SH-SY5Y (cell line): Measurements from ENCODE around the gene TAF11L12.
"Not testable (repeated sequence)": the region's sequence is repeated elsewhere in the genome, so short reads cannot be mapped to it uniquely, and the experiment has no call there.

Experiments used
- GATA2 ChIP-seq: IDR thresholded peaks from 2 replicates; pipeline ENCODE4 v1.6.1; 2011; ENCODE audit warnings: mild to moderate bottlenecking, low read depth, low read length
- GATA3 ChIP-seq: IDR thresholded peaks from 2 replicates; pipeline ENCODE4 v1.6.1; 2011; ENCODE audit warnings: low read depth, mild to moderate bottlenecking, low read length, moderate library complexity

Gene TAF11L12

GRCh38 chr5:17610092-17610491 lies at the start of gene TAF11L12:
Gene TAF11L12 (plus strand): TSS chr5:17610392.
- TF ChIP-seq GATA2, GATA3: not testable (repeated sequence)

DNA sequence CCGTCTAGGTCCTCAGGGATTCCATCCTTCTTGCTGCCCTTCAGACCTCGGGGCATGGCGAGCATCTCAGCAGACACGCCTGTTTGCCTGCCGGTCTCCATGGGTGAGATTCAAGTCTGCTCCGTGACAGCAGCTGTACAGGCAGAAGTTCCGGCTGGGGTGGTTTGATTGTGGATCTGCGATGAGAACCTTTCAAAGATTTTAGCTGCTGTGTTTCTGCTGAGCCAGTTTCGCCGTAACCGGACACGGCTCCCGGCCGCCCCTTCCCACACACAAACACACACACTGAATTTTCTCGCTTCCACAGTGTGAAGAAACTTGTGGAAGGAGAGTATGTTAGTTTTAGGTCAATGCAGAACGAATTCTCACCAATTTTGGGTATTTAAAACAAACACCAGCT lies 24.5 kb upstream of the TAF11L12 start, which contains the start of gene TAF11L7:
Gene TAF11L7, minus strand, starts transcription at position 101 of the 400 bp plus-strand sequence.
- not testable (repeated sequence) for TF ChIP-seq GATA3, GATA2

- not testable (repeated sequence) for TF ChIP-seq GATA3, GATA2
Measured at GRCh38 chr5:17590860-17591259, 19.3 kb upstream of the TAF11L12 start, which contains the start of gene TAF11L8. Gene TAF11L8 (minus strand): TSS chr5:17590960.

DNA sequence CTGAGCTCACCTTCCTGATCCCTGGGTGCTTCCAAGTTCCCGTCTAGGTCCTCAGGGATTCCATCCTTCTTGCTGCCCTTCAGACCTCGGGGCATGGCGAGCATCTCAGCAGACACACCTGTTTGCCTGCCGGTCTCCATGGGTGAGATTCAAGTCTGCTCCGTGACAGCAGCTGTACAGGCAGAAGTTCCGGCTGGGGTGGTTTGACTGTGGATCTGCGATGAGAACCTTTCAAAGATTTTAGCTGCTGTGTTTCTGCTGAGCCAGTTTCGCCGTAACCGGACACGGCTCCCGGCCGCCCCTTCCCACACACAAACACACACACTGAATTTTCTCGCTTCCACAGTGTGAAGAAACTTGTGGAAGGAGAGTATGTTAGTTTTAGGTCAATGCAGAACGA lies 15.9 kb upstream of the TAF11L12 start, which contains the start of gene TAF11L9:
Gene TAF11L9, minus strand, starts transcription at position 140 of the 400 bp plus-strand sequence.
- TF ChIP-seq GATA3, GATA2: not testable (repeated sequence)

GRCh38 chr5:17597728-17598127 lies 12.5 kb upstream of the TAF11L12 start, which contains the start of gene TAF11L10:
Gene TAF11L10 (minus strand): TSS chr5:17597828.
- not testable (repeated sequence) for TF ChIP-seq GATA3, GATA2

DNA sequence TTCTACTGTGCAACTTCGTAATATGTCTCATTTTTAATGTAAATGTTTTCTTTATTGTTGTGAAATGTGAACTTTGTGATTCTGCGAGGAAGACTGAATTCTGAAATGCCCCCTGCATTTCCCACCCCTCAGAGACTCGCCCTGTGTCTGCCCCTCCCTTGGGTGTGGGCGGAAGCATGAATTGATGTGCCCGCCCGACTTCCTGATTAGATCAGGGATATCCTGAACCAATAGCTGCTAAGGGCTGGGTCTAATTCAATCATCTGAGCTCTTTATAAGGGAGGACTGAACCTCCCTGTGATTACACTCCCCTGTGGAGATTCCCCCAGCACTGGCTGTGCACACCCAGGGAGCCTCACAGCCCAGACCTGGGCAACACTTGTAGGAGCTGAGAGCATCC lies 6.3 kb upstream of the TAF11L12 start, which contains the start of gene TAF11L11:
Gene TAF11L11, plus strand, starts transcription at position 304 of the 400 bp plus-strand sequence.
- TF ChIP-seq GATA2, GATA3: not testable (repeated sequence)

- TF ChIP-seq GATA3 (no peak), GATA2 (no peak)
Measured at GRCh38 chr5:17604951-17605350, 5.2 kb upstream of the TAF11L12 start.

- no peak for TF ChIP-seq GATA3
- no peak for TF ChIP-seq GATA2
Measured at GRCh38 chr5:17614872-17615605, 4.8 kb downstream of the TAF11L12 start.

GRCh38 chr5:17619354-17619753 lies 9.2 kb downstream of the TAF11L12 start:
- TF ChIP-seq GATA2 (no peak), GATA3 (no peak)

GRCh38 chr5:17620627-17621026 lies 10.4 kb downstream of the TAF11L12 start:
- TF ChIP-seq GATA3 (no peak), GATA2 (no peak)

- TF ChIP-seq GATA3 (no peak), GATA2 (no peak)
Measured at GRCh38 chr5:17625686-17626085, 15.5 kb downstream of the TAF11L12 start.

GRCh38 chr5:17631788-17632187 lies 21.6 kb downstream of the TAF11L12 start, which contains the start of gene TAF11L13:
Gene TAF11L13 (plus strand): TSS chr5:17632088.
- not testable (repeated sequence) for TF ChIP-seq GATA3, GATA2

DNA sequence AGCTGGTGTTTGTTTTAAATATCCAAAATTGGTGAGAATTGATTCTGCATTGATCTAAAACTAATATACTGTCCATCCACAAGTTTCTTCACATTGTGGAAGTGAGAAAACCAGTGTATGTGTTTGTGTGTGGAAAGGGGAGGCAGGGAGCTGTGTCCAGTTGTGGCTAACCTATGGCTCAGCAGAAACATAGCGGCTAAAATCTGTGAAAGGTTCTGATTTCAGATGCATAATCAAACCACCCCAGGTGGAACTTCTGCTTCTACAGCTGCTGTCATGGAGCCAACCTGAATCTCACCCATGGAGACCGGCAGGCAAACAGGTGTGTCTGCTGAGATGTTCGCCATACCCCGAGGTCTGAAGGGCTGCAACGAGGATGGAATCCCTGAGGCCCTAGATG lies 24.0 kb downstream of the TAF11L12 start, which contains the start of gene TAF11L14:
Gene TAF11L14, plus strand, starts transcription at position 301 of the 400 bp plus-strand sequence.
- TF ChIP-seq GATA2 (no peak), GATA3 (no peak)

GRCh38 chr5:17655921-17656320 lies 45.7 kb downstream of the TAF11L12 start:
- TF ChIP-seq GATA3 = no peak
- no peak for TF ChIP-seq GATA2
